Mesenchymal stem cell (in vitro differentiated cells and primary cell): ENCODE measurements around the gene TBK1. TPM values are rescaled to one million over a fixed set of nuclear protein-coding genes. Genes with fewer than 3 reads are reported as not detected.

Source experiments
- DNase-seq: peaks from one replicate; pipeline ENCODE4 v3.0.0-alpha.2; 2013
- H2AFZ ChIP-seq: one replicate; pipeline ENCODE4 v1.6.1; 2013; ENCODE audit warnings: low read depth, mild to moderate bottlenecking, control low read depth, inconsistent platforms, low read length, moderate library complexity
- H2AK5ac ChIP-seq: 2 replicates; pipeline ENCODE4 v1.6.1; 2013; ENCODE audit warnings: low read length, moderate library complexity, mild to moderate bottlenecking, inconsistent platforms; ENCODE audit not compliant: severe bottlenecking
- H2BK120ac ChIP-seq: one replicate; pipeline ENCODE4 v1.6.1; 2013; ENCODE audit warnings: low read depth, mild to moderate bottlenecking, inconsistent platforms, low read length, moderate library complexity
- H2BK12ac ChIP-seq, 2 experiments: one replicate each; pipeline ENCODE4 v1.6.1; 2013; ENCODE audit warnings: inconsistent platforms in 2 of 2, low read length in 2 of 2, mild to moderate bottlenecking in 2 of 2, moderate library complexity in 2 of 2, control low read depth in 1 of 2
- H2BK15ac ChIP-seq: one replicate; pipeline ENCODE4 v1.6.1; 2013; ENCODE audit warnings: mild to moderate bottlenecking, low read depth, inconsistent platforms; ENCODE audit not compliant: poor library complexity, severe bottlenecking
- H2BK5ac ChIP-seq: 2 replicates; pipeline ENCODE4 v1.6.1; 2013; ENCODE audit warnings: low read depth, mild to moderate bottlenecking, low read length, control low read depth, inconsistent platforms; ENCODE audit not compliant: poor library complexity, severe bottlenecking
- H3K14ac ChIP-seq, 2 experiments: one replicate each; pipeline ENCODE4 v1.6.1; 2013; ENCODE audit warnings: inconsistent platforms in 2 of 2, low read length in 2 of 2, control low read depth in 1 of 2, mild to moderate bottlenecking in 1 of 2, moderate library complexity in 1 of 2
- H3K18ac ChIP-seq, 2 experiments: one replicate each; pipeline ENCODE4 v1.6.1; 2013; ENCODE audit warnings: inconsistent platforms in 2 of 2, low read length in 2 of 2, control low read depth in 1 of 2, low read depth in 1 of 2, mild to moderate bottlenecking in 1 of 2
- H3K23ac ChIP-seq, 2 experiments: one replicate each; pipeline ENCODE4 v1.6.1; 2013; ENCODE audit warnings: inconsistent platforms in 2 of 2, low read length in 2 of 2, mild to moderate bottlenecking in 2 of 2, moderate library complexity in 2 of 2, control low read depth in 1 of 2
- H3K27ac ChIP-seq: 2 replicates; pipeline ENCODE4 v1.5.1; 2013; ENCODE audit warnings: mild to moderate bottlenecking, moderate library complexity, low read length, control low read depth, inconsistent platforms; ENCODE audit not compliant: poor library complexity, severe bottlenecking
- H3K27me3 ChIP-seq, 2 experiments: 2 replicates each; pipeline versions ENCODE4 v1.6.1 to v1.7.0; 2013; ENCODE audit warnings: low read length in 2 of 2, mild to moderate bottlenecking in 2 of 2, moderate library complexity in 2 of 2, control low read depth in 1 of 2, inconsistent platforms in 1 of 2; ENCODE audit not compliant: control insufficient read depth in 1 of 2, insufficient read depth in 1 of 2
- H3K36me3 ChIP-seq, 2 experiments: 2 replicates each; pipeline versions ENCODE4 v1.6.1 to v1.7.0; 2013; ENCODE audit warnings: low read length in 2 of 2, control low read depth in 1 of 2, inconsistent platforms in 1 of 2, low read depth in 1 of 2, mild to moderate bottlenecking in 1 of 2; ENCODE audit not compliant: insufficient read depth in 2 of 2, control insufficient read depth in 1 of 2
- H3K4ac ChIP-seq, 2 experiments: one replicate each; pipeline ENCODE4 v1.6.1; 2013; ENCODE audit warnings: inconsistent platforms in 2 of 2, low read length in 2 of 2, mild to moderate bottlenecking in 2 of 2, moderate library complexity in 2 of 2, control low read depth in 1 of 2, low read depth in 1 of 2
- H3K4me1 ChIP-seq: 2 replicates; pipeline ENCODE4 v1.6.1; 2013; ENCODE audit warnings: low read depth, low read length, control low read depth; ENCODE audit not compliant: control insufficient read depth, insufficient read depth
- H3K4me2 ChIP-seq: 2 replicates; pipeline ENCODE4 v1.6.1; 2013; ENCODE audit warnings: low read length, mild to moderate bottlenecking, inconsistent platforms; ENCODE audit not compliant: poor library complexity, severe bottlenecking
- H3K4me3 ChIP-seq, 2 experiments: 2 replicates each; pipeline versions ENCODE4 v1.5.1 to v1.7.0; 2013; ENCODE audit warnings: low read length in 2 of 2, mild to moderate bottlenecking in 2 of 2, control low read depth in 1 of 2, low read depth in 1 of 2; ENCODE audit not compliant: insufficient read depth in 1 of 2
- H3K79me1 ChIP-seq: replicated peaks from 2 replicates; pipeline ENCODE4 v1.6.1; 2013; ENCODE audit warnings: mild to moderate bottlenecking, control low read depth, low read length, inconsistent platforms; ENCODE audit not compliant: poor library complexity, severe bottlenecking
- H3K9ac ChIP-seq: 2 replicates; pipeline ENCODE4 v1.7.0; 2013; ENCODE audit warnings: mild to moderate bottlenecking, low read length, moderate library complexity
- H3K9me3 ChIP-seq: 2 replicates; pipeline ENCODE4 v1.7.0; 2013; ENCODE audit warnings: mild to moderate bottlenecking, low read length; ENCODE audit not compliant: control insufficient read depth
- H4K8ac ChIP-seq: one replicate; pipeline ENCODE4 v1.6.1; 2013; ENCODE audit warnings: inconsistent platforms, mild to moderate bottlenecking, low read length, moderate library complexity
- H4K91ac ChIP-seq: one replicate; pipeline ENCODE4 v1.6.1; 2013; ENCODE audit warnings: mild to moderate bottlenecking, low read length, inconsistent platforms
- WGBS: methylation state at CpG from one replicate; pipeline ENCODE4 v1.1.7; 2013; ENCODE audit warnings: mixed read lengths; 5-methylcytosine and 5-hydroxymethylcytosine counted together
- polyA plus RNA-seq, 2 experiments: library from polyadenylated mRNA; stranded (reverse); fragments of 200-250 nt; gene quantifications; one replicate each; pipeline ENCODE4 v1.2.3, GENCODE V29; 2013

TBK1 gene
- polyA plus RNA-seq (2013, experiment 1 of 2), result 17.0 TPM
- 17.4 TPM for polyA plus RNA-seq (2013, experiment 2 of 2)

- Histone ChIP-seq H3K4me1 (peaks cover 3% of the 10 kb centered on the region), H4K8ac (peak within 1 kb of the TSS; percentile 70), H3K27ac (peak within 1 kb of the TSS; percentile 65), H2AFZ (peak within 1 kb of the TSS; percentile 89), H3K9me3 (no peaks in the 10 kb centered on the region), H2BK120ac (peak within 1 kb of the TSS; percentile 40), H2BK5ac (peak within 1 kb of the TSS; percentile 60), H2BK12ac (peak within 1 kb of the TSS in 1 of 2 experiments; percentile 63), H3K4me2 (peak within 1 kb of the TSS; percentile 82), H3K79me1 (peaks cover 1% of the 10 kb centered on the region), H2BK15ac (peak within 1 kb of the TSS; percentile 53), H3K27me3 (no peaks in the 10 kb centered on the region), H3K9ac (peak within 1 kb of the TSS; percentile 98), H3K36me3 (peaks cover 11 to 36% of the 10 kb centered on the region in 2 experiments), H3K4me3 (peak within 1 kb of the TSS; percentile 89 to 96), H3K4ac (peak within 1 kb of the TSS; percentile 16 to 81), H4K91ac (peak within 1 kb of the TSS; percentile 80), H3K23ac (peak within 1 kb of the TSS in 1 of 2 experiments; percentile 75), H2AK5ac (no peak within 1 kb of the TSS), H3K14ac (peak within 1 kb of the TSS in 1 of 2 experiments; percentile 93), H3K18ac (peak within 1 kb of the TSS; percentile 90 to 93)
- under 1% methylated on average over 50 of the region's 94 CpGs for WGBS
- peak; percentile 89 for DNase-seq
Measured at GRCh38 chr12:64451687-64452558, at the start of gene TBK1. Gene TBK1 (plus strand): TSS chr12:64452120. CDS start chr12:64455871, 3,751 bp downstream.

GRCh38 chr12:64402181-64402580 is 49.7 kb upstream of the TBK1 start:
- H3K36me3 ChIP-seq, result no peaks in the 10 kb centered on the region
- WGBS, result 92% methylated on average over 5 of the region's 5 CpGs

GRCh38 chr12:64403707-64404469 is 48.0 kb upstream of the TBK1 start, which contains the start of gene XPOT:
Gene XPOT (plus strand): TSS chr12:64404392. CDS start chr12:64410036, 5,644 bp downstream.
- Histone ChIP-seq H3K4me3 (peak within 1 kb of the TSS; percentile 93 to 94), H2BK5ac (peak within 1 kb of the TSS; percentile 92), H3K18ac (peak within 1 kb of the TSS; percentile 99 to 100), H3K27me3 (no peaks in the 10 kb centered on the region), H3K23ac (peak within 1 kb of the TSS in 1 of 2 experiments; percentile 63), H3K4me2 (peak within 1 kb of the TSS; percentile 37), H3K36me3 (no peaks in the 10 kb centered on the region), H4K91ac (peak within 1 kb of the TSS; percentile 100), H2BK12ac (peak within 1 kb of the TSS in 1 of 2 experiments; percentile 2), H3K79me1 (peaks cover 3% of the 10 kb centered on the region), H3K27ac (peak within 1 kb of the TSS; percentile 90), H2AFZ (peak within 1 kb of the TSS; percentile 33), H3K9ac (peak within 1 kb of the TSS; percentile 99), H2AK5ac (no peak within 1 kb of the TSS), H3K14ac (peak within 1 kb of the TSS in 1 of 2 experiments; percentile 98), H4K8ac (peak within 1 kb of the TSS; percentile 100), H3K4ac (peak within 1 kb of the TSS; percentile 90 to 96), H2BK15ac (peak within 1 kb of the TSS; percentile 94), H3K9me3 (no peaks in the 10 kb centered on the region), H3K4me1 (peaks cover 7% of the 10 kb centered on the region), H2BK120ac (peak within 1 kb of the TSS; percentile 92)
- DNase-seq, result peak; percentile 97
- 15% methylated on average over 49 of the region's 60 CpGs for WGBS

More at GRCh38 chr12:64402181-64402580, 49.7 kb upstream of the TBK1 start:
- Histone ChIP-seq H3K27me3 (no peaks in the 10 kb centered on the region), H3K14ac (no peak overlapping the region), H3K4me1 (peaks cover 4% of the 10 kb centered on the region), H4K8ac (no peak overlapping the region), H3K4me2 (no peak overlapping the region), H3K9ac (no peak overlapping the region), H2AFZ (no peak overlapping the region), H3K23ac (no peak overlapping the region), H2BK5ac (no peak overlapping the region), H3K4me3 (no peak overlapping the region), H3K9me3 (no peaks in the 10 kb centered on the region), H3K79me1 (peaks cover 1% of the 10 kb centered on the region), H2BK12ac (no peak overlapping the region), H4K91ac (no peak overlapping the region), H3K4ac (no peak overlapping the region), H3K27ac (no peak overlapping the region), H2BK120ac (no peak overlapping the region), H3K18ac (no peak overlapping the region), H2BK15ac (no peak overlapping the region), H2AK5ac (no peak overlapping the region)
- DNase-seq, result no peak
